Measurements from ENCODE around the gene SYTL2. TPM values are rescaled to one million over a fixed set of nuclear protein-coding genes. Genes with fewer than 3 reads are reported as not detected.

The SYTL2 gene
- total RNA-seq, 1 experiment from 2014 or later, result 2.1 TPM

DNA sequence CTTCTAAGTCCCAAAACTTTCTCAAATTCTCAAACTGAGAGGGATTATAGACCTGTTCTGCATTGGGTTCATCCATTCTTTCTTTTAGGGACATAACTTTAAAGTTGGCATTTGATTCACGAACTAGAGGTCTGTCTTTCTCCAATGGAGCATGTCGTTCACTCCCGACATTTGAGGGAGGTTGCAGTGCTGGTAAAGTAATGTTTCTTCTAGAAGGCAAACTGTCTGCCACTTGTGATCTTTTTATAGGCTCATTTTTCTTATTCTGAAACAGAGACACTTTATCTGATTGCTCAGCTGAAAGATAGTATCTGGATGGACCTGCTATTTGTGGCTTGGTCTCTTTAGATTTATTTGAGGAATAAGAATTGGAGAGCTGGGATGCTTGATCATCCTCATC is 84.6 kb downstream of the SYTL2 start:
- BruUV-seq (replicated peaks), result no TSS peak
- ChIA-PET CTCF (interaction anchor here (1.0 to 1.7 kb wide), 3 partner anchors 12 to 31 kb away, joined by 3 to 4 read pairs (median 3); no protein-coding TSS in a partner anchor), POLR2A (no interaction called here)
- no peak for TF ChIP-seq CTCF (IDR thresholded peaks at IDR 0.05; ENCODE audit: unreplicated experiment)
- H3K27me3 Mint-ChIP-seq (ENCODE audit: insufficient read depth, unreplicated experiment), result no peaks in the 10 kb centered on the region
- intact Hi-C loops (cut with micrococcal nuclease), result no loop called here
- DNase-seq (ENCODE audit: unreplicated experiment), result no peak
- peaks cover 6% of the 10 kb centered on the region for H3K9me3 Mint-ChIP-seq (ENCODE audit: unreplicated experiment)
- H3K27ac Mint-ChIP-seq (ENCODE audit: low read depth, unreplicated experiment), result no peak overlapping the region
- H3K4me1 Mint-ChIP-seq (ENCODE audit: insufficient read depth, unreplicated experiment), result peaks cover 17% of the 10 kb centered on the region
- H3K36me3 Mint-ChIP-seq (ENCODE audit: insufficient read depth, unreplicated experiment), result no peaks in the 10 kb centered on the region
- no peak overlapping the region for H3K4me3 Mint-ChIP-seq (ENCODE audit: unreplicated experiment)

GRCh38 chr11:85725510-85726258 is 85.3 kb downstream of the SYTL2 start:
- Mint-ChIP-seq H3K4me3 (ENCODE audit: unreplicated experiment) (no peak overlapping the region), H3K4me1 (ENCODE audit: insufficient read depth, unreplicated experiment) (peaks cover 17% of the 10 kb centered on the region), H3K36me3 (ENCODE audit: insufficient read depth, unreplicated experiment) (no peaks in the 10 kb centered on the region), H3K9me3 (ENCODE audit: unreplicated experiment) (peaks cover 6% of the 10 kb centered on the region), H3K27me3 (ENCODE audit: insufficient read depth, unreplicated experiment) (no peaks in the 10 kb centered on the region), H3K27ac (ENCODE audit: low read depth, unreplicated experiment) (peak overlapping the region; percentile 39)
- no peak for TF ChIP-seq CTCF (IDR thresholded peaks at IDR 0.05; ENCODE audit: unreplicated experiment)
- BruUV-seq (replicated peaks), result no TSS peak
- peak; percentile 78 for DNase-seq (ENCODE audit: unreplicated experiment)
- intact Hi-C loops (cut with micrococcal nuclease), result no loop called here
- CTCF ChIA-PET, result interaction anchor here (0.7 to 1.7 kb wide), 3 partner anchors 12 to 89 kb away, joined by 3 to 4 read pairs (median 3); no protein-coding TSS in a partner anchor
- POLR2A ChIA-PET, result no interaction called here

DNA sequence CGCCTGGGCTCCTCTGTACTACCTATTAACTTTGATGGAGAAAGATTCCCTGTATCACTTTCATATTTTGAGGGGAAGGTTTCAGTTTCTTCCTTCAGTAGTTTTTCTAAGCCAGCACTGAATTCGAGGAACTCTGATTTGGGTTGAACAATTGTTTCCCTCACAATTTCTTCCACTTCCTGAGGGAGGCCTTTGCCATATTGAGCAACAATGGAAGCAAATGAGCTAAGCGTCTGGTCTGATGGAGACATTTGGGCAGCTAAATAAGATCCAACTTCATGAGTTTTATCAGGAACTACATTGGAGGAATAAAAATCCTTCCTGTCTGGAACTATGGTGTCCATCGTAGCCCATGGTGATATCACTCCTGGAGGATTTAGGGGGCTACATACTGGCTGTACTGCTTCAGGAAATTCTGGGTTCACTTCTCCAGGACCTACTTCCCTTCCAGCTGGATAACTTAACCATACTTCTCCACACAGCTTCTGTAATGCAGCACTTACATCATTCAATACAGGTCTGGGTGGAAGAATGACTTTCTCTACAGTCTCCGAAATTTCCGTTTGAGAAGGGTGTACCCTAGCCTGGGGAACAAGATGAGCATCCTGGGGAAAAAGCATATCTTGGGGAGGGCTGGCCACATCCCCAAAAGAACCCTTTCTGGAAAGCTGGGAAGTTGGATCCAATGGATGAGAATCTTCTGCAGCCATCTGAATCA is 86.0 kb downstream of the SYTL2 start:
- intact Hi-C loops (cut with micrococcal nuclease), result no loop called here
- CTCF ChIA-PET, result interaction anchor here (0.7 to 1.7 kb wide), 3 partner anchors 16 to 90 kb away, joined by 3 read pairs; no protein-coding TSS in a partner anchor
- H3K9me3 Mint-ChIP-seq (ENCODE audit: unreplicated experiment), result peaks cover 6% of the 10 kb centered on the region
- H3K4me3 Mint-ChIP-seq (ENCODE audit: unreplicated experiment), result no peak overlapping the region
- no peaks in the 10 kb centered on the region for H3K27me3 Mint-ChIP-seq (ENCODE audit: insufficient read depth, unreplicated experiment)
- no TSS peak for BruUV-seq (replicated peaks)
- no peaks in the 10 kb centered on the region for H3K36me3 Mint-ChIP-seq (ENCODE audit: insufficient read depth, unreplicated experiment)
- peaks cover 17% of the 10 kb centered on the region for H3K4me1 Mint-ChIP-seq (ENCODE audit: insufficient read depth, unreplicated experiment)
- no peak for TF ChIP-seq CTCF (IDR thresholded peaks at IDR 0.05; ENCODE audit: unreplicated experiment)
- no peak for DNase-seq (ENCODE audit: unreplicated experiment)
- H3K27ac Mint-ChIP-seq (ENCODE audit: low read depth, unreplicated experiment), result no peak overlapping the region
- POLR2A ChIA-PET, result no interaction called here

DNA sequence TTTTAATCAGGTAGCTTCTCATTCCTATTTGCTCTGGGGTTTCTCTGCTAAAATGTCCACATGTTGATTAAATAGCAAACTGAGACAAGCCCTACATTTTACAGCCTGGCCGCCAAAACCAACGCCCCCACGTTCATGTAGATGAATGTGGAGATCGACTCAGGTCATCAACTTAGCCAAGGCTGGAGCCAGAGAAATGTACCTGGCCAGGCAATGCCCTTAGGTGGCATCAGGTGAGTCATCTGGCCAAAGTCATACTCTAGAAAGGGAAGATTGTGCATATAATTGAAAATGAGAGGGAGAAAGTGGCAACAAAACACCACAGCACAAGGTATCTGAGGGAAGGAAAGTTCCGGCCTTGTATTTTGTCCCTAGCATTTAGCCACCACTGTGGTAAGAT is 87.9 kb downstream of the SYTL2 start:
- POLR2A ChIA-PET, result interaction anchor here (0.8 to 1.1 kb wide), 4 partner anchors 18 to 94 kb away, joined by 3 to 6 read pairs (median 4); partner anchors contain the start of genes CREBZF and TMEM126B
- CTCF ChIA-PET, result interaction anchor here (0.5 to 0.8 kb wide), 2 partner anchors 33 to 103 kb away, joined by 4 read pairs; no protein-coding TSS in a partner anchor
- Mint-ChIP-seq H3K36me3 (ENCODE audit: insufficient read depth, unreplicated experiment) (no peaks in the 10 kb centered on the region), H3K27me3 (ENCODE audit: insufficient read depth, unreplicated experiment) (no peaks in the 10 kb centered on the region), H3K27ac (ENCODE audit: low read depth, unreplicated experiment) (no peak overlapping the region), H3K9me3 (ENCODE audit: unreplicated experiment) (peaks cover 6% of the 10 kb centered on the region), H3K4me1 (ENCODE audit: insufficient read depth, unreplicated experiment) (peaks cover 24% of the 10 kb centered on the region), H3K4me3 (ENCODE audit: unreplicated experiment) (no peak overlapping the region)
- no peak for TF ChIP-seq CTCF (IDR thresholded peaks at IDR 0.05; ENCODE audit: unreplicated experiment)
- intact Hi-C loops (cut with micrococcal nuclease), result loop anchor here (2.0 kb wide), 1 partner anchor 22 kb away; no protein-coding TSS in a partner anchor
- DNase-seq (ENCODE audit: unreplicated experiment), result peak; percentile 68
- no TSS peak for BruUV-seq (replicated peaks)
